H9 (cell line): ENCODE data around the gene GCC2. TPM values are rescaled to one million over a fixed set of nuclear protein-coding genes. Genes with fewer than 3 reads are reported as not detected.

Experiments
- DNase-seq: peaks from one replicate; pipeline ENCODE4 v3.0.0-alpha.2; 2017
- H2AFZ ChIP-seq: one replicate; pipeline ENCODE4 v1.6.1; 2013; ENCODE audit warnings: mild to moderate bottlenecking, low read length, control low read depth, moderate library complexity
- H2AK5ac ChIP-seq: 2 replicates; pipeline ENCODE4 v1.6.1; 2013; ENCODE audit warnings: low read length, control low read depth, mixed read lengths; ENCODE audit not compliant: insufficient read length
- H2BK120ac ChIP-seq: one replicate; pipeline ENCODE4 v1.6.1; 2013; ENCODE audit warnings: low read depth, mild to moderate bottlenecking, low read length, control low read depth, inconsistent platforms; ENCODE audit not compliant: poor library complexity, severe bottlenecking
- H2BK12ac ChIP-seq: 2 replicates; pipeline ENCODE4 v1.6.1; 2013; ENCODE audit warnings: low read length, control low read depth, mixed read lengths, low read depth; ENCODE audit not compliant: insufficient read length
- H2BK15ac ChIP-seq: 2 replicates; pipeline ENCODE4 v1.6.1; 2013; ENCODE audit warnings: low read depth, low read length, control low read depth
- H2BK20ac ChIP-seq: one replicate; pipeline ENCODE4 v1.6.1; 2013; ENCODE audit warnings: low read depth, mild to moderate bottlenecking, low read length, control low read depth, inconsistent platforms; ENCODE audit not compliant: poor library complexity, severe bottlenecking
- H2BK5ac ChIP-seq: 2 replicates; pipeline ENCODE4 v1.6.1; 2013; ENCODE audit warnings: low read length, control low read depth, mixed read lengths; ENCODE audit not compliant: insufficient read length
- H3K14ac ChIP-seq: 2 replicates; pipeline ENCODE4 v1.6.1; 2013; ENCODE audit warnings: low read length, control low read depth; ENCODE audit not compliant: insufficient read depth
- H3K18ac ChIP-seq: 2 replicates; pipeline ENCODE4 v1.6.1; 2013; ENCODE audit warnings: low read depth, mild to moderate bottlenecking, mixed read lengths, low read length, control low read depth; ENCODE audit not compliant: insufficient read length
- H3K23ac ChIP-seq: 2 replicates; pipeline ENCODE4 v1.6.1; 2013; ENCODE audit warnings: low read length, control low read depth, mixed read lengths, low read depth; ENCODE audit not compliant: insufficient read length
- H3K23me2 ChIP-seq: 2 replicates; pipeline ENCODE4 v1.6.1; 2013; ENCODE audit warnings: low read depth, mild to moderate bottlenecking, mixed read lengths, low read length, control low read depth; ENCODE audit not compliant: insufficient read length, poor library complexity, severe bottlenecking
- H3K27ac ChIP-seq: 2 replicates; pipeline ENCODE4 v1.5.1; 2013; ENCODE audit warnings: low read length, control low read depth, mixed read lengths, low read depth; ENCODE audit not compliant: insufficient read length
- H3K27me3 ChIP-seq: 2 replicates; pipeline ENCODE4 v1.6.1; 2013; ENCODE audit warnings: low read length, control low read depth, inconsistent platforms; ENCODE audit not compliant: insufficient read depth
- H3K4ac ChIP-seq: 2 replicates; pipeline ENCODE4 v1.6.1; 2013; ENCODE audit warnings: low read depth, mild to moderate bottlenecking, control low read depth, inconsistent platforms, low read length, moderate library complexity
- H3K4me1 ChIP-seq: 2 replicates; pipeline ENCODE4 v1.6.1; 2013; ENCODE audit warnings: low read length, control low read depth, inconsistent platforms; ENCODE audit not compliant: insufficient read depth
- H3K4me2 ChIP-seq: 2 replicates; pipeline ENCODE4 v1.6.1; 2013; ENCODE audit warnings: low read length, control low read depth, mixed read lengths; ENCODE audit not compliant: insufficient read length, insufficient read depth
- H3K56ac ChIP-seq: 2 replicates; pipeline ENCODE4 v1.6.1; 2013; ENCODE audit warnings: low read depth, mild to moderate bottlenecking, mixed read lengths, low read length, control low read depth; ENCODE audit not compliant: insufficient read length
- H3K79me1 ChIP-seq: 2 replicates; pipeline ENCODE4 v1.6.1; 2013; ENCODE audit warnings: low read depth, mild to moderate bottlenecking, moderate library complexity, low read length, control low read depth, inconsistent platforms; ENCODE audit not compliant: insufficient read depth, poor library complexity, severe bottlenecking
- H3K79me2 ChIP-seq: 2 replicates; pipeline ENCODE4 v1.6.1; 2013; ENCODE audit warnings: low read length, control low read depth, inconsistent platforms; ENCODE audit not compliant: insufficient read depth
- H3K9ac ChIP-seq: 2 replicates; pipeline ENCODE4 v1.6.1; 2013; ENCODE audit warnings: low read length, control low read depth, mixed read lengths; ENCODE audit not compliant: insufficient read length; ENCODE audit errors: extremely low read depth
- H3K9me3 ChIP-seq: one replicate; pipeline ENCODE4 v1.6.1; 2013; ENCODE audit warnings: low read depth, low read length, inconsistent platforms; ENCODE audit not compliant: control insufficient read depth
- H3T11ph ChIP-seq: one replicate; pipeline ENCODE4 v1.6.1; 2013; ENCODE audit warnings: mild to moderate bottlenecking, low read length, control low read depth, inconsistent platforms
- H4K20me1 ChIP-seq: one replicate; pipeline ENCODE4 v1.6.1; 2013; ENCODE audit not compliant: control insufficient read depth, insufficient read length, insufficient read depth
- H4K5ac ChIP-seq: 2 replicates; pipeline ENCODE4 v1.6.1; 2013; ENCODE audit warnings: low read depth, mild to moderate bottlenecking, mixed read lengths, low read length, control low read depth; ENCODE audit not compliant: insufficient read length
- H4K8ac ChIP-seq: replicated peaks from 2 replicates; pipeline ENCODE4 v1.6.1; 2013; ENCODE audit warnings: low read length, control low read depth, mixed read lengths, low read depth; ENCODE audit not compliant: insufficient read length
- H4K91ac ChIP-seq: 2 replicates; pipeline ENCODE4 v1.6.1; 2013; ENCODE audit warnings: low read depth, mild to moderate bottlenecking, moderate library complexity, mixed read lengths, low read length, control low read depth; ENCODE audit not compliant: insufficient read length
- H3K27ac Mint-ChIP-seq, 3 experiments: 2 replicates in 2 of 3; 3 replicates in 1 of 3; pipeline ENCODE4 v1.8.0; 2020 to 2021; ENCODE audit warnings: mixed read lengths in 3 of 3, mild to moderate bottlenecking in 1 of 3, moderate library complexity in 1 of 3
- H3K27me3 Mint-ChIP-seq: 2 replicates; pipeline ENCODE4 v1.8.0; 2021; ENCODE audit warnings: low read depth, mild to moderate bottlenecking, moderate library complexity, mixed read lengths
- H3K36me3 Mint-ChIP-seq, 3 experiments: 2 replicates in 2 of 3; 3 replicates in 1 of 3; pipeline ENCODE4 v1.8.0; 2020 to 2021; ENCODE audit warnings: low read depth in 3 of 3, mixed read lengths in 3 of 3; ENCODE audit not compliant: insufficient read depth in 1 of 3
- H3K4me1 Mint-ChIP-seq, 2 experiments: 2 replicates each; pipeline ENCODE4 v1.8.0; 2020; ENCODE audit warnings: mixed read lengths in 2 of 2
- H3K4me3 Mint-ChIP-seq, 2 experiments: 2 replicates in 1 of 2; 3 replicates in 1 of 2; pipeline ENCODE4 v1.8.0; 2020 to 2021; ENCODE audit warnings: mild to moderate bottlenecking in 2 of 2, mixed read lengths in 2 of 2, moderate library complexity in 1 of 2
- H3K9me3 Mint-ChIP-seq, 2 experiments: 2 replicates in 1 of 2; 3 replicates in 1 of 2; pipeline ENCODE4 v1.8.0; 2020; ENCODE audit warnings: mild to moderate bottlenecking in 2 of 2, mixed read lengths in 2 of 2, moderate library complexity in 1 of 2
- CTCF ChIP-seq: fragments of 200-600 bp; sonication (generic); conservative IDR thresholded peaks from 3 replicates; pipeline ENCODE4 v1.8.0; 2021; ENCODE audit warnings: antibody characterized with exemption, mild to moderate bottlenecking
- WGBS: extraction: QIAGEN DNeasy Blood & Tissue Kit; methylation state at CpG from one replicate; pipeline ENCODE4 v1.1.7; 2013; ENCODE audit warnings: missing lambda C conversion rate, low lambda C conversion rate, mixed read lengths; ENCODE audit not compliant: insufficient read length; ENCODE audit errors: extremely low coverage; 5-methylcytosine and 5-hydroxymethylcytosine counted together
- total RNA-seq: library from RNA; stranded (reverse); gene quantifications from 2 replicates; pipeline ENCODE4 v1.2.1, GENCODE V29; 2021

The GCC2 gene
- total RNA-seq, 1 experiment from 2014 or later, result 53.3 TPM

GRCh38 chr2:108436976-108437375 is 12.0 kb upstream of the GCC2 start:
- H4K20me1 ChIP-seq, result no peaks in the 10 kb centered on the region
- no peaks in the 10 kb centered on the region for H3K23me2 ChIP-seq
- no peak for DNase-seq
- no peak overlapping the region for H3K56ac ChIP-seq
- H3K27ac ChIP-seq, result no peak overlapping the region
- no peaks in the 10 kb centered on the region for H3K4me1 ChIP-seq
- no peak overlapping the region for H3K4ac ChIP-seq
- TF ChIP-seq CTCF, result no peak
- no peak overlapping the region for H2BK12ac ChIP-seq
- no peak overlapping the region for H2BK20ac ChIP-seq
- H3K79me2 ChIP-seq, result no peaks in the 10 kb centered on the region
- no peak overlapping the region for H2AK5ac ChIP-seq
- no peak overlapping the region for H3K14ac ChIP-seq
- no peak overlapping the region for H2BK15ac ChIP-seq
- no CpG with 5 or more reads among the region's 1 CpG for WGBS
- H3K36me3 Mint-ChIP-seq, result no peaks in the 10 kb centered on the region; a peak in 1 of 7 replicates
- no peak overlapping the region for H3K9ac ChIP-seq
- no peaks in the 10 kb centered on the region for H3K4me1 Mint-ChIP-seq
- H4K91ac ChIP-seq, result no peak overlapping the region
- H3K79me1 ChIP-seq, result no peaks in the 10 kb centered on the region
- no peaks in the 10 kb centered on the region for H3K27me3 ChIP-seq
- no peak overlapping the region for H2AFZ ChIP-seq
- H4K8ac ChIP-seq, result no peak overlapping the region
- H3T11ph ChIP-seq, result no peak overlapping the region
- H4K5ac ChIP-seq, result no peak overlapping the region
- peaks cover 2 to 10% of the 10 kb centered on the region in 2 experiments; a peak in 4 of 5 replicates for H3K9me3 Mint-ChIP-seq
- no peak overlapping the region for H3K27ac Mint-ChIP-seq
- no peak overlapping the region for H2BK120ac ChIP-seq
- no peak overlapping the region for H2BK5ac ChIP-seq
- no peaks in the 10 kb centered on the region; the same call in 1 of the 2 replicates for H3K27me3 Mint-ChIP-seq
- H3K18ac ChIP-seq, result no peak overlapping the region
- no peak overlapping the region for H3K4me3 Mint-ChIP-seq
- no peak overlapping the region for H3K23ac ChIP-seq
- H3K4me2 ChIP-seq, result no peak overlapping the region
- no peaks in the 10 kb centered on the region for H3K9me3 ChIP-seq
